ENCODE data around the gene RALY.

The RALY gene

GRCh38 chr20:34069341-34070078 is 75.8 kb downstream of the RALY start:
- no peaks in the 10 kb centered on the region for H3K9me3 ChIP-seq (ENCODE audit: low read length)
- no peaks in the 10 kb centered on the region for H3K27me3 ChIP-seq (ENCODE audit: insufficient read depth, low read length)
- no peaks in the 10 kb centered on the region for H3K4me1 ChIP-seq (ENCODE audit: insufficient read depth, low read length)
- peaks cover 23% of the 10 kb centered on the region for H3K36me3 ChIP-seq (ENCODE audit: insufficient read depth, low read length)
- H3K4me3 ChIP-seq (ENCODE audit: low read length), result no peak overlapping the region
- H2AFZ ChIP-seq (ENCODE audit: low read depth, low read length), result no peak overlapping the region

GRCh38 chr20:34070079-34070439 is 76.3 kb downstream of the RALY start:
- H3K4me1 ChIP-seq (ENCODE audit: insufficient read depth, low read length), result no peaks in the 10 kb centered on the region
- no peaks in the 10 kb centered on the region for H3K27me3 ChIP-seq (ENCODE audit: insufficient read depth, low read length)
- no peak overlapping the region for H3K4me3 ChIP-seq (ENCODE audit: low read length)
- H2AFZ ChIP-seq (ENCODE audit: low read depth, low read length), result no peak overlapping the region
- no peaks in the 10 kb centered on the region for H3K9me3 ChIP-seq (ENCODE audit: low read length)
- H3K36me3 ChIP-seq (ENCODE audit: insufficient read depth, low read length), result peaks cover 23% of the 10 kb centered on the region

- Histone ChIP-seq H3K4me1 (ENCODE audit: insufficient read depth, low read length) (no peaks in the 10 kb centered on the region), H3K4me3 (ENCODE audit: low read length) (no peak overlapping the region), H3K9me3 (ENCODE audit: low read length) (no peaks in the 10 kb centered on the region), H3K36me3 (ENCODE audit: insufficient read depth, low read length) (peaks cover 29% of the 10 kb centered on the region), H3K27me3 (ENCODE audit: insufficient read depth, low read length) (no peaks in the 10 kb centered on the region), H2AFZ (ENCODE audit: low read depth, low read length) (no peak overlapping the region)
Measured at GRCh38 chr20:34070859-34071258, 77.1 kb downstream of the RALY start.

- peaks cover 40% of the 10 kb centered on the region for H3K36me3 ChIP-seq (ENCODE audit: insufficient read depth, low read length)
- no peaks in the 10 kb centered on the region for H3K4me1 ChIP-seq (ENCODE audit: insufficient read depth, low read length)
- H3K9me3 ChIP-seq (ENCODE audit: low read length), result no peaks in the 10 kb centered on the region
- no peaks in the 10 kb centered on the region for H3K27me3 ChIP-seq (ENCODE audit: insufficient read depth, low read length)
- H2AFZ ChIP-seq (ENCODE audit: low read depth, low read length), result no peak overlapping the region
- H3K4me3 ChIP-seq (ENCODE audit: low read length), result no peak overlapping the region
Measured at GRCh38 chr20:34072076-34072475, 78.4 kb downstream of the RALY start.

- Histone ChIP-seq H3K36me3 (ENCODE audit: insufficient read depth, low read length) (peaks cover 45% of the 10 kb centered on the region), H2AFZ (ENCODE audit: low read depth, low read length) (no peak overlapping the region), H3K4me3 (ENCODE audit: low read length) (no peak overlapping the region), H3K27me3 (ENCODE audit: insufficient read depth, low read length) (no peaks in the 10 kb centered on the region), H3K4me1 (ENCODE audit: insufficient read depth, low read length) (no peaks in the 10 kb centered on the region), H3K9me3 (ENCODE audit: low read length) (no peaks in the 10 kb centered on the region)
Measured at GRCh38 chr20:34072778-34073177, 79.1 kb downstream of the RALY start.

GRCh38 chr20:34074101-34074760 is 80.5 kb downstream of the RALY start:
- Histone ChIP-seq H3K27me3 (ENCODE audit: insufficient read depth, low read length) (no peaks in the 10 kb centered on the region), H3K9me3 (ENCODE audit: low read length) (no peaks in the 10 kb centered on the region), H3K36me3 (ENCODE audit: insufficient read depth, low read length) (peaks cover 60% of the 10 kb centered on the region), H3K4me1 (ENCODE audit: insufficient read depth, low read length) (no peaks in the 10 kb centered on the region), H2AFZ (ENCODE audit: low read depth, low read length) (no peak overlapping the region), H3K4me3 (ENCODE audit: low read length) (no peak overlapping the region)

GRCh38 chr20:34075647-34076046 is 81.9 kb downstream of the RALY start:
- H3K4me1 ChIP-seq (ENCODE audit: insufficient read depth, low read length), result no peaks in the 10 kb centered on the region
- no peak overlapping the region for H2AFZ ChIP-seq (ENCODE audit: low read depth, low read length)
- peaks cover 74% of the 10 kb centered on the region for H3K36me3 ChIP-seq (ENCODE audit: insufficient read depth, low read length)
- no peak overlapping the region for H3K4me3 ChIP-seq (ENCODE audit: low read length)
- H3K27me3 ChIP-seq (ENCODE audit: insufficient read depth, low read length), result no peaks in the 10 kb centered on the region
- H3K9me3 ChIP-seq (ENCODE audit: low read length), result no peaks in the 10 kb centered on the region

- Histone ChIP-seq H2AFZ (ENCODE audit: low read depth, low read length) (no peak overlapping the region), H3K4me3 (ENCODE audit: low read length) (no peak overlapping the region), H3K36me3 (ENCODE audit: insufficient read depth, low read length) (peaks cover 84% of the 10 kb centered on the region), H3K9me3 (ENCODE audit: low read length) (no peaks in the 10 kb centered on the region), H3K27me3 (ENCODE audit: insufficient read depth, low read length) (no peaks in the 10 kb centered on the region), H3K4me1 (ENCODE audit: insufficient read depth, low read length) (no peaks in the 10 kb centered on the region)
Measured at GRCh38 chr20:34076952-34077351, 83.2 kb downstream of the RALY start.

GRCh38 chr20:34078540-34078939 is 84.8 kb downstream of the RALY start:
- no peaks in the 10 kb centered on the region for H3K4me1 ChIP-seq (ENCODE audit: insufficient read depth, low read length)
- H3K4me3 ChIP-seq (ENCODE audit: low read length), result no peak overlapping the region
- no peak overlapping the region for H2AFZ ChIP-seq (ENCODE audit: low read depth, low read length)
- H3K27me3 ChIP-seq (ENCODE audit: insufficient read depth, low read length), result no peaks in the 10 kb centered on the region
- H3K9me3 ChIP-seq (ENCODE audit: low read length), result no peaks in the 10 kb centered on the region
- peaks cover 85% of the 10 kb centered on the region for H3K36me3 ChIP-seq (ENCODE audit: insufficient read depth, low read length)

- no peak overlapping the region for H2AFZ ChIP-seq (ENCODE audit: low read depth, low read length)
Measured at GRCh38 chr20:34079818-34080217, 86.1 kb downstream of the RALY start.

GRCh38 chr20:34082232-34082887 is 88.6 kb downstream of the RALY start:
- Histone ChIP-seq H3K9me3 (ENCODE audit: low read length) (no peaks in the 10 kb centered on the region), H3K4me1 (ENCODE audit: insufficient read depth, low read length) (no peaks in the 10 kb centered on the region), H3K27me3 (ENCODE audit: insufficient read depth, low read length) (no peaks in the 10 kb centered on the region), H3K36me3 (ENCODE audit: insufficient read depth, low read length) (peaks cover 83% of the 10 kb centered on the region), H3K4me3 (ENCODE audit: low read length) (no peak overlapping the region), H2AFZ (ENCODE audit: low read depth, low read length) (no peak overlapping the region)

More at GRCh38 chr20:34079818-34080217, 86.1 kb downstream of the RALY start:
- no peaks in the 10 kb centered on the region for H3K9me3 ChIP-seq (ENCODE audit: low read length)
- H3K27me3 ChIP-seq (ENCODE audit: insufficient read depth, low read length), result no peaks in the 10 kb centered on the region
- H3K4me3 ChIP-seq (ENCODE audit: low read length), result no peak overlapping the region
- peaks cover 90% of the 10 kb centered on the region for H3K36me3 ChIP-seq (ENCODE audit: insufficient read depth, low read length)
- no peaks in the 10 kb centered on the region for H3K4me1 ChIP-seq (ENCODE audit: insufficient read depth, low read length)

- Histone ChIP-seq H3K36me3 (ENCODE audit: insufficient read depth, low read length) (peaks cover 81% of the 10 kb centered on the region), H3K9me3 (ENCODE audit: low read length) (no peaks in the 10 kb centered on the region), H3K4me1 (ENCODE audit: insufficient read depth, low read length) (no peaks in the 10 kb centered on the region), H3K4me3 (ENCODE audit: low read length) (no peak overlapping the region), H3K27me3 (ENCODE audit: insufficient read depth, low read length) (no peaks in the 10 kb centered on the region), H2AFZ (ENCODE audit: low read depth, low read length) (no peak overlapping the region)
Measured at GRCh38 chr20:34083137-34083536, 89.4 kb downstream of the RALY start.

- H3K27me3 ChIP-seq (ENCODE audit: insufficient read depth, low read length), result no peaks in the 10 kb centered on the region
Measured at GRCh38 chr20:34083781-34084180, 90.1 kb downstream of the RALY start.

More at GRCh38 chr20:34083781-34084180, 90.1 kb downstream of the RALY start:
- Histone ChIP-seq H3K9me3 (ENCODE audit: low read length) (no peaks in the 10 kb centered on the region), H2AFZ (ENCODE audit: low read depth, low read length) (no peak overlapping the region), H3K4me3 (ENCODE audit: low read length) (no peak overlapping the region), H3K4me1 (ENCODE audit: insufficient read depth, low read length) (no peaks in the 10 kb centered on the region), H3K36me3 (ENCODE audit: insufficient read depth, low read length) (peaks cover 81% of the 10 kb centered on the region)

All from neuron (in vitro differentiated cells).